Left colon (tissue), 2 donors: ENCODE measurements around the gene GPLD1. TPM values are rescaled to one million over a fixed set of nuclear protein-coding genes. Genes with fewer than 3 reads are reported as not detected.

Source experiments
- total RNA-seq, 2 donors: library from RNA; stranded (reverse); fragmentation: NEBNext Ultra II Directional; extraction: Animal tissue kit (Norgen Biotek cat#: 25700); gene quantifications; one replicate each; pipeline ENCODE4 v1.2.1, GENCODE V29; 2021
- donor health status: DM: no; HTN: no; CAD: no.
- donor health status: DM: yes; HTN: yes; CAD: no.

The GPLD1 gene
- total RNA-seq, 2 donors from 2014 or later: 0.49 to 0.98 TPM

Other genes starting within 250 kb of the GPLD1 start
- 1 to 10 TPM; 1.7 to 2.1 TPM for gene DCDC2, start 131.5 kb downstream of the GPLD1 start, total RNA-seq
- gene MRS2, start 86.6 kb downstream of the GPLD1 start, total RNA-seq: 10 to 100 TPM; 26.1 to 26.2 TPM
- gene ALDH5A1, start 5.4 kb upstream of the GPLD1 start, total RNA-seq: 10 to 100 TPM; 13.9 to 18.3 TPM
- under 1 TPM; 0.24 to 0.95 TPM for gene KIAA0319, start 156.6 kb upstream of the GPLD1 start, total RNA-seq
- 100 to 1,000 TPM; 151 to 362 TPM for gene TDP2, start 177.3 kb upstream of the GPLD1 start, total RNA-seq
- 10 to 100 TPM; 41.2 to 51.1 TPM for gene ACOT13, start 177.5 kb upstream of the GPLD1 start, total RNA-seq
- 10 to 100 TPM; 70.0 to 84.9 TPM for gene C6orf62, start 229.6 kb upstream of the GPLD1 start, total RNA-seq